HG03196 (cell line): ENCODE measurements around the gene HSPA8.
"Not testable (repeated sequence)": the region's sequence is repeated elsewhere in the genome, so short reads cannot be mapped to it uniquely, and the experiment has no call there.

Experiments
- ATAC-seq: cut with Tn5 transposase; IDR thresholded peaks from one replicate; pipeline ENCODE4 v1.9.1; 2021; ENCODE audit not compliant: unreplicated experiment

Gene HSPA8

DNA sequence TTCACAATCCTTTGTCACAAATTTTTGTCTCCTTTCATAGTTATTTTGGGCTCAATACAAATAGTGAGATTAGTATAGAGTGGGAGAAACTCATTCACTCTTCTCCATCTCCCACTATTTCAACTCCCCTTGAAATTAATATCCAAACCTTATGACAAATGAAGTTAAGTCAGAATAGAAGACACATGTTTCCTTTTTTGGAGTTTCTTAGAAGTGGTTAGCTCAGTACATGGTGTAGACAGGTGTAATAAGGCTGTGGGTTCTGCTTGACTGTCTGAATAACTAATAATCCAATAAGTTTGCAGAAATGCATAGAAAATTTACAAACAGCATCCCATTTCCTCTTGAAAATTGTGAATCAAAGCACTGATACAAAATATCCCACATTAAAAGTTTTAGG, 10.8 kb upstream of the HSPA8 start:
- ATAC-seq: no peak

DNA sequence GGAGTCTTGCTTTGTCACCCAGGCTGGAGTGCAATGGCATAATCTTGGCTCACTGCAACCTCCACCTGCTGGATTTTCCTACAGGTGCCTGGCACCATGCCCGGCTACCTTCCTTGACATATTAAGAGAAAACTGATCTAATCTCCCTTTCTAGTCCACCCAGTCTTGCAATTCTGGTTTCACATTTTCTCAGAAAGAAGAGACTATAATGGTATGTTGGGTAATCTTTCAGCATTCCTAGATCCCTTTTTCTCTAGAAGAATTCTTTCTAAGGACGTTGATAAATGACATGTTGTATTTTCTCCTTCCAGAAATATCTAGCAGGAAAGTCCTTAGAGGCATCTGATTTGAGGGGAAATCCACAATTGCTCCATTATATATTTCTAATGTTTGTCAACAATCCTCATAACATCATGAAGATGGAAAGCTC, 10.4 kb upstream of the HSPA8 start:
- ATAC-seq: no peak

DNA sequence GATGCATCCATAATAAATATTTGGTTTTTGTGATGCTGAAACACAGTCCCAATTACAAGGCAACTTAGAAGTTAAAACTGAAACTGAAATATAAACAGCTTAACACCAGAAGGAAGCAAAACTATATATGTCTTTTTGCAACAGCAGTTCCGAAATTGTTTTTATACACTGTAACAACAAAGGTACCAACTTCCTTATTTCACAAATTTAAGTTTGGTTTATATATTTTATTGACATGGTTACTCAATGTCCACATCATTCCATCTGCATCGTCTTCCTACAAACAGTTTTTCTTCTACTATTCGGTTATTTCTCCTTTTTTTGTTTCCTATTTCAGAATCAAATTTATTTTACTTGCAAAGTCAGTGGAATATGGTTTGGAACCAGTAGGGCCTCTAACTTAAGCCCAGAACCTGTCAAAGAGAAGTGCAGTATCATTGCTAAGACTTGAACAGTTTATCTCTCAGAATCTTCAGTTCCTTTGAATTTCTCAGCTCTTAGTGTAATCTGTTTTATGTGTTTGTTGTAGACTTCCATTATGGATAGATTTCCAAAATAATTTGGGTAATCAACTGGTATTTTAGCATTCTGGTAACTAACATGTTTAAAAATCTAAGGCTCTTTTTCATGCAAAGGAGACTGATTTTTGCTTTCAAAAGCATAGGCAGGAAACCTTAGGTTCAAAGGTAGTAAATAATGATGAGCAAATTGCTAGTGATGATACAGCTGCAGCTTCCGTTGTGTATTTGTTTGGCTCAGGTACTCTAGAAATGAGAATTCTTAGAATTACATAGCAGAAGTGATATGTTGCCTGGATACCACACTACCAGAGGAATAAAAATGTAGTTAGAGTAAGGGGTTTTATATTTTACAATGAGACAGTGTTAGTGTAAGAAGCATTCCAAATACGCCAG, 8.2 kb upstream of the HSPA8 start:
- ATAC-seq: peak; percentile 55

DNA sequence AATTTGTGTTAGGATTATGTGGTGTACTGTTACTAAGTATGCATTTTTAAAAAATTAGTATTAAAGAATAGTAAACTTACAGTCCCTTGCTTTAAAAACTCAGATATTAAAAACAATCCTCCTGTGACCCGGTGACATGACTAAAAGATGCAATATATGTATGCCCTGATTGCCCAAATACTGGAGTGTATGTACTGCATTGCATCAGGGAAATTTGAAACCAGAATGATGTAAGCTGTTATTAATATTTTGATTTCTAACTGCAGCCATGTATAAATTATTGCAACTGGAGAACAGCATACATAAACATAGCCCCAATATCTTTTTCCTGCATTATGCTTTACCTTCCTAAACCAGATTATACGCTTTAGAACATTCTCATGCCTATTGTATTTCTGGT, 3.7 kb upstream of the HSPA8 start:
- no peak for ATAC-seq

DNA sequence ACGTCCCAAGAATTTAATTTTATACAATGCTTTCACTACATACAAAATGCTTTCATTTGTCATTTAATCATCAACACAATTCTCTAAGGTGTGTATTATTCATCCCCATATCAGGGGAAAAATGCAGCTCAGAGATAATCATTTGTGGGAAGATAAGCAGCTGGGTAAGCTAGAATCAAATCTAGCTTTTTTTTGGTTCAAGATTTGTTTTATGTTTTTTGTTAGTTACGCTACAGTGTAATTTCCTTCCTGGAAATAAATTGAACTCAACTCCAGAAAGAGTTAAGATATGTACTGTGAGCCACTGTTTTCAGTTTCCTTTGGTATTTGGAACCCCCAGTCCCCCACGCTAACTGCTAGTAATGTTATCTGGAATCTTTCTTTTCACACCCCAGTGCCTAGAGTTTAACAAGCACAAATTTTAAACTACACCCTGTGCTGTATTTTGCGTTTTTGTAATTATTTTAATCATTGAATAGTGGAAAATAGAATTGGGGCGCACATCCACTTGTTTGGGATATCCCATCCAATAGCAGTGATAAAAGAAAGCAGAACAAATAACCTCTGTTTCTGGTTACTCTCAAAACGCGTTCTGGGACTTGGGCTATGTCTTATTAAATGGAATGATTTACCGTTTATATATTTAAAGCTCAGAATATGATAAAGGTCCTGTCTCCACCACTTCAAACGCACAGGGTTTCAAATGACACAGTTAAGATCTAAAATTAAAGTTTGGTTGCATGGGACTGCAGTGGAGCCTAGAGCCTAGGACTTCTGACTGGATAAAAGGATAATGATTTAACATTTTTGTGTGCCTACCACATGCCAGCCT, 2.1 kb upstream of the HSPA8 start:
- ATAC-seq: no peak

DNA sequence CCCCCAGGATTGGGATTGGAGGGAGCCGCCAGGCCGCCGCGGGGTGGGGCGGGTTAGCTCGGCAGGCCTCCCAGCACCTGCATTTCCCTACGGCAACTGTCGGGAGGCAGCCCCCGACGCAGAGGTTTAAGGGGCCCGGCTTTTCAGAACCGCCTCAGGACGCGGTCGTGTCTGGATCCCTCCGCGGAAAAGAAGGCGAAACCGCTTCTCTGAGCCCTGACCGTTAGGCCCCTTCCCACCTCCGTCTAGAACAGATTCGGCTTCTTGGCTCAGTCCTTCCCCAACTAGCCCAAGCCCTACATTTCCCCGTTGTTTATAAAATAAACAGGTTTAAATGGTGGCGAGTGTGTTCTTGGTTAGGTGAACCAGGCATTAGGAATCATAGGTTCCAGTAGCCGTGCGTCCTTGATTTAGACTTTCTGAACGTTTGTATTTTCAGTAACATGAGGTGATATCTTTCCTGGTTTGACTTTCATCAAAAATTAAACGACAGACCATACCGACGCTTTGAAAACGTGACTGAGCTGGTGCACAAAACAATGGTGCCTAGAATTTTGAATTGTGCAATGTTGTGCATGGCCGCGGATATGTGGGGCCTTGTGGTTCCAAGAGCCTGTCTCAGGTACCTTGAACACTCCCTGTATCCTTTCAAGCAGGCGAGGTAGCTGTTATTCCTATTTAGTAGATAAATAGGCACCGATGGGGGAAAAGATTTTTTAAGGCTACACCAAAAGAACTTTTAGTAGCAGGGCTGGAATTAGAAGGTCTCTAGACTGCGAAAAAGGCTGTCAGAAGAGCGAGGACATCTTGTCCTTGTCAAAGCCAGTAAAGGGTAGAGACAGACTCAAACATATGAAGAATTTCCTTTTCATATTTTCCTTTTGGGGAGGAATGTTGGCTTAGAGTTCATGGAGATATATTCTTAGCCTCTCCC, 1.2 kb upstream of the HSPA8 start:
- no peak for ATAC-seq

DNA sequence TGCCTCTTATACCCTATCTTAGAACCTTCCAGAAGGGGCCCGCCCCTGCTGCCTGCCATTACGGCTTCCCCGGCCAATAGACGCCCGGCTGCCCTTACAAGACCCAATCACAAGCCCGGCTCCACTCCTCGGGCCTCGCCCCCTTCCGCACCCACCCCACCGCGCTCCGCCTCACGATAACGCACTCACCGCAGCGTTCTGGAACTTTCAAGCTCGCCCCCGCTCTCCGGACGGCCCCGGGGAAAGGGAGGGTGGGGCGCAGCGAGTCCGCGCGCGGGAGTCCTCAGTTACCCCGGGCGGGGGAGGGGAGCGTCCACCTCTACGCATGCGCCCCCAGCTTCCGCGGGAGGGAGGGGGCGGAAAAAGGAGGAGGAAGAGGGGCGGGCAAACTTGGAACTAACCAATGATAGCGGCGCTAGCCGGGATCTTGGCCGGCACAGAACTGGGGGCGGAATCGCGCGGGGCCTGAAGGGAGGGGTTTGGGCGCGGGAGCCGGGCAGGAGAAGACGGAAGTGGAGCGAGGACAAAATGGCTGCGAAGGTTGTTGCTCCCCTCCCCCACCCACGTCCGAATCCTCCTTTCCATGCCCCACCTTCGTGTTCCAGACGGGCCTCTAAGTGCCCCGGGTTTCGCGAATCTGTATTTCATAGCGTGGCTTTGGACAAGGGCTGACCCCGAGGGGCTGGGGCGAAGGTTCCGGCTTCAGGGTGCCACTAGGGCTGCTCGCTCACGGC, 389 bp upstream of the HSPA8 start:
- ATAC-seq: peak; percentile 87

DNA sequence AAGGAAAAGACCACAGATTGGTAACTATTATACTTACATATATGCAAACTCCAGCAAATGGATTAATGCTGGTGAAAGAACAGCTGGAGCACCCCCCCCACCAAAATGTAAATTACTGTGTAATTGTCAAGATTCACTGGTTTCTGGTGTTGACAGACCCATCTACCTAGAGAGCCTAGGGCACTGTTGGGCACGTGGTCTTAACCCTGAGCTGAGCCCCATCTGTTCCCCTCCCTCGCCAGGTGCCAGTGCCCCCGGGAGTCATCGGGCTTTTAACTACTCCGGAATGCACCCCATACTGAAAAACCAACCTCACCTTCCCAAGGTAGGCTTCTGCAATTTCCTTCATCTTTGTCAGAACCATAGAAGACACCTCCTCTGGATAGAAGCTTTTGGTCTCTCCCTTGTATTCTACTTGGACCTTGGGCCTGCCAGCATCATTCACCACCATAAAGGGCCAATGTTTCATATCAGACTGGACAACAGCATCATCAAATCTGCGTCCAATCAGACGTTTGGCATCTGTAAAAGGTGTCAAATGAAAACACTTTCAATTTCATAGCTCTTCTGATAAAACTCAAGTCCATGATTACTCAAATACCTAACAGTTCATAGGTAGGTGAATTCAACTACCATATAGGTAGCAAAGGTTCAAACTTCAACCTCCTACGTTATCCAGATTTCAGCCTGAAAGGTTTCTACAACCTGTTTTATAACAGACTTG, 1.5 kb downstream of the HSPA8 start:
- ATAC-seq: no peak

DNA sequence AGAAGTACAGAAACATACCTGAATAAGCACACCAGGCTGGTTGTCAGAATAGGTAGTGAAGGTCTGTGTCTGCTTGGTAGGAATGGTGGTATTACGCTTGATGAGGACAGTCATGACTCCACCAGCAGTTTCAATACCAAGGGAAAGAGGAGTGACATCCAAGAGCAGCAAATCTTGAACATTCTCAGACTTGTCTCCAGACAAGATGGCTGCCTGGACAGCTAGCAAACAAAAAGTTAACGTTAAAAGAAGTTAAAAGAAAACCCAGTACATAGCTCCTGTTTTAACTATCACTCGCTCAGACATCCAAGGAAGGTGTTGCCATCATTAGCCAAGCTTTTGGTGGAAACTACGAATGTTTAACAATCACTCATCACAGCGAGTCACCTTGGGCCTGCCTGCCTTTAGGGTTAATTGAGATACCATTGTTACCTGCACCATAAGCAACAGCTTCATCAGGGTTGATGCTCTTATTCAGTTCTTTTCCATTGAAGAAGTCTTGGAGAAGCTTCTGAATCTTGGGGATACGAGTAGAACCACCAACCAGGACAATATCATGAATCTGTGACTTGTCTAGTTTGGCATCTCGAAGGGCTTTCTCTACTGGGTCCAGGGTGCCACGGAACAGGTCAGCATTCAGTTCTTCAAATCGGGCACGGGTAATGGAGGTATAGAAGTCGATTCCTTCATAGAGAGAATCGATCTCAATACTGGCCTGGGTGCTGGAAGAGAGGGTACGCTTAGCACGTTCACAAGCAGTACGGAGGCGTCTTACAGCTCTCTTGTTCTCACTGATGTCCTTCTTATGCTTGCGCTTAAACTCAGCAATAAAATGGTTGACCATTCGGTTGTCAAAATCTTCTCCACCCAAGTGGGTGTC, 2.7 kb downstream of the HSPA8 start:
- not testable (repeated sequence) for ATAC-seq

DNA sequence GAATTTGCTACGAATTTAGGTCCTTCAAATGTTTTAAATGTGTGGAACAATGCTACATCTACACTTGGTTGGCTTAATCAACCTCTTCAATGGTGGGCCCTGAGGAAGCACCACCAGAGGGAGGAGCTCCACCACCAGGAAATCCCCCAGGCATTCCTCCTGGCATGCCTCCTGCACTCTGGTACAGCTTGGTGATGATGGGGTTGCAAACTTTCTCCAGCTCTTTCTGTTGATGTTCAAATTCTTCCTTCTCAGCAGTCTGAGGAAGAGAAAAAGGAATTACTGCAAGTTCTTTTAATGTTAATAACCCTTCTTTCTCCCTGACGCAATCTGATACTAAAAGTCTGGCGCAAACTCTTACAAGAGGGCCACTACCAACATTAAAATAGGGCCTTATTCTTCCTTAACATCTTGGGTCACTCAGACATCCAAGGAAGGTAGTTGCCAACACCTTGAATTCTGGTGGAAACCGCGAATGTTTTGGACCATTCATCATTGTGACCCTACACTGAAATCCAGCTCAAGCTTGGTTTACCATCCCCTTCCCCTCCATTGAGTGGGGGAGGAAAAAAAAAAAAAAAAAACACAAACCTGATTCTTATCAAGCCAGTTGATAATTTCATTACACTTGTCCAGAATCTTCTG, 4.2 kb downstream of the HSPA8 start:
- ATAC-seq: no peak

DNA sequence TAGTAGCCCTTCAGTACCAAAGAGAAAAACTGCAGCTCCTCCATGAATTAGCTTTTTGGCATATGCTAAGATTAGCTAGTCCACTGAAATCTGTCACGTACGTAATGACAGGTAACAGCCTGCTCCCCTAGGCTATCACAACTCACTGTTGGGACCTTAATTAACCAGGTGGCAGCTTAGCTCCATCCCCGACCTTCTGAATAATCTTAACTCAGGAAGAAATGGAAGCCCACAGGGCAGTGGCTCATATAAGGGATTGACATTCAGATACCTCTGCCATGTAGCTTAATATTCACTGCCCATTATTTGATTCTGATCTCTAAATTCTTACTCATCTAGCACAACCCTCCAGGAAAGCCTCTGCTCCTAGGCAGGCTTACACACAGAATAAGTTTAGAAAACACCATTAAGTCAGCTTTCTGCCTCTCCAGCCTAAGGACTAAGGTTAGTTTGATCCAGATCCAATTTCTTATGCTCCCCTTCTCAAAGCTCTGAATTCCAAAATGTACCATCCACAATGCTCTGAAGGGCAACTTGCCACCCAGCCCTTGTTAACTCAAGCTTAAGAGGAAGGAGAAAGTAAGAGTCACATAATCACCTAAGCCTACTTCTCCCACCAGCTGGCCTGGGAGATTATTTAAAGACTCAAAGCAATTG, 5.0 kb downstream of the HSPA8 start:
- no peak for ATAC-seq

DNA sequence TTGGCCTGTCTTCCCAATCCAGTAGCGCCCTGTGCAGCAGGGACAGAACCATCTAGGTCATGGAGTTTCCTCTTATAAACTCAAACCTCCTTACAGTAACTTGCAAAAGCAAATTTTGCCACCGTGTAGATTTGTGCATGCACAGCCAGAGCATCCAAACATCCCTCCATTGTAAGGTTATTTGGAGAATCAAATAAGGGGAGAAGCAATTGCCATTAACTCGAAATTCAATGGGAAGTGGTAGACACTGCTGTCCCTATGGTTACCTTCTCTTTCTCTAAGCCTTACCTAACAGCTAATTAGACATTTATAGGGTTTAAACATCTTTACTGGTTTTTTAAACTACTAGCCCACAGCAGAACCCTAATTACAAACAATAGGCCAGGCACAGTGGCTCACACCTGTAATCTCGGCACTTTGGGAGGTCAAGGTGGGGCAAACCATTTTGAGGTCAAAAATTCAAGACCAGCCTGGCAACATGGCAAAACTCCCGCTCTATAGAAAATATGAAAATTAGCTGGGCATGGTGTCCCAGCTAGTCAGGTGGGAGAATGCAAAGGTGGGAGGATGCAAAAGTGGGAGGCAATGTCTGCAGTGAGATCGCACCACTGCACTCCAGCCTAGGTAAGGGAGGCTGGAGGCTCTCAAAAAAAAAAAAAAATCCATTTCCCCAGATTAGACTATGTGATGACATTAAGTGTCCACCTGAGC, 6.6 kb downstream of the HSPA8 start:
- no peak for ATAC-seq

DNA sequence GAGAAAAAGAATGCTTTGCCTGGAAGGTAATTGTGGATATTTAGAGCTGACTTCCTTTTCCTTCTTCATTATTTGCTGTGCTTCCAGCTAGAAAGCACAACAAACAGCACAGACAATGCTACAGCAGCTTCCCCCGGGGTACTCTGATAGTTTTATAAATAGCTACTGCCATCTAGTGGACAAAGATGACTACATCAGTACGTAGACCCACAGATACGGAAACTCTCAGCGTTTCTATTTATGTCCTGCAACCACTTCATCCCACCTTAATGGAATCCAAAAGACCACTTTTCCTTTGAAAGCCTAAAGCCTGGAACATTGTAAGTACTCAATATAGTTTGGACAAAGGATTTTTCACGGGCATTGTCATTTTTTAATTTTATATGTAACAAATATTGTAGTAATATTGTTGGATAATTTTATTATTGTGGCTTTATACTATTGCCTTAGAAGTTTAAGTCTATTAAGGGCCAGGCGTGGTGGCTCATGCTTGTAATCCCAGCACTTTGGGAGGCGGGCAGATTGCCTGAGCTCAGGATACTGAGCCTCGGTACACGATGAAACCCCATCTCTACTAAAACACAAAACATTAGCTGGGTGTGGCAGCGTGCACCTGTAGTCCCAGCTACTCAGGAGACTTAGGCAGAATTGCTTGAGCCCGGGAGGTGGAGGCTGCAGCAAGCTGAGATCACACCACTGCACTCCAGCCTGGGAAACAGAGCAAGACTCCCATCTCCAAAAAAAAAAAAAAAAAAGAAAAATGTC, 7.5 kb downstream of the HSPA8 start:
- ATAC-seq: peak; percentile 68

DNA sequence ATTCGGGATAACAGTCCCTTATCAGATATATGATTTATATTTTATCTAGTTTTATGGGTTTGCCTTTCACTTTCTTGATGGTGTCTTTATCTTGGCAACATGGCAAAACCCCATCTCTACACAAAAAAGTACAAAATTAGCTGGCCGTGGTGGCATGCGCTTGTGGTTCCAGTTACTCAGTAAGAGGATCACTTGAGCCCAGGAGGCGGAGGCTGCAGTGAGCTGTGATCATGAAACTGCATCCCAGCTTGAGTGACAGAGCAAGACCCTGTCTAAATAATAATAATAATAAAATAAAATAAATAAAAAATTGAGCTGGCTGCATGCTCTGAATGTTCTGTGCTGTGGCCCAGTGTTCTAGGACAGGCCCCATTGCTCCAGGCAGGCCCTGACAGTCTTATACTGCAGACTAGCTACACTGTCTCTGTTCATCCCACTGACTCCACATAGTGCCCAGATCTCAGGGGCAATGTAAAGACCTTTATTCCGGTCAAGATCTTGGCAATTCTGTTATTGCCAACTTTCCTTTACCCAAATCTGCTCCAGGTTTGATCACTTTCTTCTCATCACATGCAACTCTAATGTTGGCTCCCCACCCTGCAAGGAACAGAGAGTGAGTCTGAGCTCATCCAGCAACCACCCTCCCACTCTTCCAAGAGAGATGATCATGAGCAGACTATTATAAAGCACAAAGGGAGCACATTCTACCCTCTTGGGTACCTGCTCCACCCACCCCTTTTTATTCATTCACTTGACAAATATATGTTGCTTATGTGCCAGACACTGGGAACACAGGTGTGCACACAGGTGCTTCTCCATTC, 8.8 kb downstream of the HSPA8 start:
- no peak for ATAC-seq

DNA sequence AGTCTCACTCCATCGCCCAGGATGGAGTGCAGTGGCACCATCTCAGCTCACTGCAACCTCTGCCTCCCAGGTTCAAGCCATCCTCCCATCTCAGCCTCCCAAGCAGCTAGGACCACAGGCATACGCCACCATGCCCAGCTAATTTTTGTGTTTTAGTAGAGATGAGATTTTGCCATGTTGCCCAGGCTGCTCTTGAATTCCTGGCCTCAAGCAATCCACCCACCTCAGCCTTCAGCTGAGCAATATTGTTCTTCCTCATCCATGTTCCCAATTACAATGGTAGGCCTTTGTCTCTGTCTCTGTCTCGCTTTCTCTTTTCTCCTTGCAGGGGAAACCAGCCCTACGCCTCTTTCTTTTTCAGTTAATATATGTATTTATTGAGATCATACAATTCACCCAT, 10.3 kb downstream of the HSPA8 start:
- ATAC-seq: no peak
